Stimulated activated CD8-positive, alpha-beta memory T cell treated with anti-CD3 and anti-CD28 coated beads, Interleukin-4, amount 100 ng/mL, for 1 hour (primary cell): Measurements from ENCODE around the gene IL1RN.

Experiments used
- DNase-seq, 2 donors: peaks; one replicate each; pipeline ENCODE4 v3.0.0-alpha.2; 2020; ENCODE audit warnings: low read depth in 2 of 2, low spot score in 1 of 2

The IL1RN gene

GRCh38 chr2:113103277-113103676 lies 24.1 kb upstream of the IL1RN start:
- DNase-seq: no peak

DNA sequence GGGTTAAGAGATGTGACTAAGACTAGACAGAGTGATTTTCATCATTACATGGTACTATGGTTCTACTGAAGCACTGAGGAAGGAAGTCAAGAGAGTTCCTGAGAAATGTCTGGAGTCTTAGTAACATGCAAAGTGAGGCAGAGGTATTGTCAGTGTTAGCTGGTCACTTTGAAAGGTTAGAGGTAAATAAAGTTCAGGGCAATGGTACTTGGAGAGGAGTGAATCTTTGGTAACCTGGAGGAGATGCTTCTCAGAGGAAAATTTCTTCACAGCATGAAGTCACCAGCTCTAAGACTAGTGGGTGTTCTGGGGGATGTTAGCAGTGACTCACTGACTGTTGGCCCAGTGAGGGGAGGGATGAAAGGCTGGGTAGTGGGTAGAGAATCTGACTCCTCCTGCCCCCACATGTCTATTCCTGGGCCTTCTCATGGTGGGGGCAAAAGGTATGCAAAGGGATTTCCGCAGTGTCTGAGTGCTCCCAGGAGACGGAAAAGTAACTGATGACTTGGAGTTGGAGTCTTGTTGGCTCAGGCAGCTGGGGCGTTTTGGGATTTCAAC lies 23.3 kb upstream of the IL1RN start:
- no peak for DNase-seq

- DNase-seq: no peak
These were observed 22.2 kb upstream of the IL1RN start for GRCh38 chr2:113105047-113105785.

GRCh38 chr2:113111121-113111520 lies 16.3 kb upstream of the IL1RN start:
- no peak for DNase-seq

DNA sequence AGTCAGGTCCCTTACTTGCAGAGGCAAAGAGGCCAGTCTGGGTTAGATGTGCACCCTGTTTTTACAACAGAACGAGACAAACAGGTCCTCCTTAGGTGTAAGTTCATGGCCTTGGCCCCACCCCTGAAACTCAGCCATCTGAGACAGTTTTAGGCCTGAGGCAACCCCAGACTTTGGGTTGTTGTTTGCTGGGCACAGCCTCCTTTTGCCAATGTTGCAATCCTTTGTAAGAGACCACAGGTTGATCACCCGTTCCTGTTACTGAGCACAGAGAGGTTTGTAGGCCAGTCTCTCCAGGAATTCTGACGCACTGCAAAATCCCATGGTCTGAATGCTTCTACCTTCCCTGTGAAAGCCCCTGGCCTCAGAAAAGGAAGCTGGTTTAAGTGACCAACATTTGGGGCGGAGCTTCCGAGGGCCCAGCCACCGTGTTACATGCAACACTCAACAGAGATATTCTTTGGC lies 15.5 kb upstream of the IL1RN start:
- no peak for DNase-seq

- DNase-seq: no peak
These were observed 15.0 kb upstream of the IL1RN start for GRCh38 chr2:113112441-113112840.

- no peak for DNase-seq
These were observed 14.5 kb upstream of the IL1RN start for GRCh38 chr2:113112871-113113270.

- no peak for DNase-seq
These were observed 13.6 kb upstream of the IL1RN start for GRCh38 chr2:113113807-113114206.

GRCh38 chr2:113114224-113114945 lies 13.0 kb upstream of the IL1RN start:
- DNase-seq: no peak

DNA sequence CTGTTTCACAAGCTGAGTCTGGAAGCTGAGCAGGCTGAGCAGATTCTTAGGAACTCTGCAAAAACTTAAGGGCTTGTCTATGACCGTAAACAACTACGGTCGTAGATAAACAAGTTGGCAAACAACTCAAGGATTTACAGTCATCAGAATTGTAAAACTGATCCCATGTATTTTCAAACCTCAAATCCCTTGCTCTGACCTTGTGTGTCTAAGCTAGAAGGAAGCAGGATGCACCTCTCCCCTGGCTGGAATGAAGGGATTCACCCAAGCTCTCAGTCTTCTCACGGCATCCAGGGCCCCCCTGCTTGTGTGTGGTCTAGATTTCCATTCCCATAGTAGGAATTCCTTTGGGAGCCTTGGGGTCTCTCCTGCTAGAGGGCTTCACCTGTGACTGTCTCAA lies 12.4 kb upstream of the IL1RN start:
- no peak for DNase-seq

GRCh38 chr2:113116100-113116958 lies 11.1 kb upstream of the IL1RN start:
- no peak for DNase-seq

DNA sequence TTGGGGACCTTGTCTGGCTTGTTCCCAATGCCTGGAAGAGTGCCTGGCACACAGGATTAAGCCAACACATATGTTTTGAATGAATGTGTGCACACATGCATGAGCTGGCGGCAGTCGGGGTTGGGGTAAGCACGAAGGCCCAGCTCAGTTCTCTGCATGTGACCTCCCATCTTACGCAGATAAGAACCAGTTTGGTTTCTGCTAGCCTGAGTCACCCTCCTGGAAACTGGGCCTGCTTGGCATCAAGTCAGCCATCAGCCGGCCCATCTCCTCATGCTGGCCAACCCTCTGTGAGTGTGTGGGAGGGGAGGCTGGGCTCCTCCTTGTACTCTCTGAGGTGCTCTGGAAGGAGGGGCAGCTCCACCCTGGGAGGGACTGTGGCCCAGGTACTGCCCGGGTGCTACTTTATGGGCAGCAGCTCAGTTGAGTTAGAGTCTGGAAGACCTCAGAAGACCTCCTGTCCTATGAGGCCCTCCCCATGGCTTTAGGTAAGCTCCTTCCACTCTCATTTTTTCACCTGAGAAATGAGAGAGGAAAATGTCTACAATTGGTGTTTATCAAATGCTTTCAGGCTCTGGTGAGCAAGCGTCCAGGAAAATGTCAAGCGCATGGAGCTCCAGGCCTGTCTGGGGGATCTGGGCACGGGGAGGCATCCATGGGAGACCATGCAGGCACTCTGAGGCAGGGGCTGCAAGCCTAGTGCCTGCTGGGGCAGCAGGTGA lies 9.7 kb upstream of the IL1RN start:
- DNase-seq: no peak

DNA sequence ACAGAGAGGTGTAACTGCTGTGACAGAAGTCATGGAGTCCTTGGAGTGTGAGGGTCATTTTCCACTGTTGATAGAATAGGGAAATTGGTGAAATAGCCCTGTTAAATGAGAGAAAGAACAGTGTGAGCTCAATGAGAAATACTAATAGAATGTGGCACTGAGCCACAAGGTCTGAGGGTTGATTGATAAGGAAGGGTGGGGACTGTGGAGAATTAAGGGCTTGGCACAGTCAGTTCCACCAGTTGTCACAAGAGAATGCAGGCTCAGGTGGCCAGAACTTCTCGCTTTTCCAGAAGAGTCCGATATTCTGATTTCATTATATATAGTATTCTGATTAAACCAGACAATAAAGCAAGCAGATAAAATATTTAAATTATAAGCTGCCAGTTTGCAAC lies 9.1 kb upstream of the IL1RN start:
- no peak for DNase-seq

DNA sequence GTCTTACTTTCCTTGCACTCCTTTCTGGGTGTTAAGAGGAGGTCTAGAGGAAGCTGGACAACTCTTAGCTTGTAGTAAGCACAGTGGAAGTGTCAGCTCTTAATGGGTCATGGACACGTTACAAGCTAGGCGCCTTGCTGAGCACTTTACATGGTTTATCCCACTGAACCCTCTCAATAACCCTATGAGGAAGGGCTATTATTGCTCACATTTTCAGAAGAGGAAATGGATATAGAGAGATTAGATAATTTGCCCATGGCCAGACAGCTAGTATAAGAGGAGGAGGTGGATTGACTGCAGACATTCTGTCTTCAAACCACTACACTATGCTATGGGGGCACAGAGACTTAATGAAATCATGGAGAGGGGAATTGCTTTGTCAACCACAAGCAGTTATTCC lies 8.3 kb upstream of the IL1RN start:
- no peak for DNase-seq

GRCh38 chr2:113120861-113121260 lies 6.5 kb upstream of the IL1RN start:
- DNase-seq: no peak

GRCh38 chr2:113122364-113122763 lies 5.0 kb upstream of the IL1RN start:
- no peak for DNase-seq

GRCh38 chr2:113123726-113124125 lies 3.7 kb upstream of the IL1RN start:
- DNase-seq: no peak

DNA sequence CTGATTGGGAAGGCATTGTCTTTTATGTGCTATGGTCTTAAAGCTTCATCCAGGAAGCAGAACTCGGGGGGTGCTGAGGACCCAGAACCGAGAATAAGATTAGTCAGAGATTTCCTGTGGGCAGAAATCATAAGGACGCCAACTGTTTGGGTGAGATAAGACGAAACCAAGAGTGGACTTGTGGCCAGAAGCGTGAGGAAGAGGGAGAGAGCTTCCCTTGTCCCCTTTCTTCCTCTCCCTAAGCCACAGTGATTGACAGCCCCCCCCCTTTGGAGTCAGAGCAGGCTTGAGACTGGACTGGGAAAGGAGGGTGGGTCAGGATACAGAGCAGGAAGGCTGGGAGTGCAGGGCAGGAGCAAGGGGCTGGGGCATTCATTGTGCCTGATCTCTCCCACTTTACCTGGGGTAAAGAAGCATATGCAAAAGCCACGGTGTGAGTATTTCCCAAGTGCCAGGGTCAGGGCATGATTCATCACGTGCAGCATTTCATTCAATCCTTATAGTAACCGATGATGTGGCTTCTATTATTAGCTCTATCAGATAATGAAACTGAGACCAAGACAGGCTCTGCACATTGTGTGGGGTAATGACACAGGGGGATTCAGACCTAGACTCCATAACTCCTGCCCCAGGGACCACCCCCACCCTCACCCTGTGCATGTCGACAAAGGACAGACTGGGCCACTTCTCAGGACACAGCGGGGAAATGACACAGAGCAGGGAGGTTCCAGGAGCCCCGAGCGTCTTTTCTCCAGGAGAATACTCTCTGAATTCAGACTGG lies 3.0 kb upstream of the IL1RN start:
- DNase-seq: no peak

GRCh38 chr2:113124984-113125855 lies 2.2 kb upstream of the IL1RN start:
- DNase-seq: no peak
